ENCODE measurements around the gene RNF183.
"Not testable (repeated sequence)": the region's sequence is repeated elsewhere in the genome, so short reads cannot be mapped to it uniquely, and the experiment has no call there.

The RNF183 gene

GRCh38 chr9:113306566-113306965, 3.4 kb upstream of the RNF183 start:
- no peak for ATAC-seq (ENCODE audit: low read depth)
- Mint-ChIP-seq H3K27ac (no peak overlapping the region), H3K4me1 (peaks cover 4% of the 10 kb centered on the region), H3K9me3 (no peaks in the 10 kb centered on the region), H3K36me3 (no peaks in the 10 kb centered on the region), H3K27me3 (peaks cover 12% of the 10 kb centered on the region), H3K4me3 (no peak overlapping the region)
- DNase-seq (ENCODE audit: low spot score in 2 of 2) = no peak

DNA sequence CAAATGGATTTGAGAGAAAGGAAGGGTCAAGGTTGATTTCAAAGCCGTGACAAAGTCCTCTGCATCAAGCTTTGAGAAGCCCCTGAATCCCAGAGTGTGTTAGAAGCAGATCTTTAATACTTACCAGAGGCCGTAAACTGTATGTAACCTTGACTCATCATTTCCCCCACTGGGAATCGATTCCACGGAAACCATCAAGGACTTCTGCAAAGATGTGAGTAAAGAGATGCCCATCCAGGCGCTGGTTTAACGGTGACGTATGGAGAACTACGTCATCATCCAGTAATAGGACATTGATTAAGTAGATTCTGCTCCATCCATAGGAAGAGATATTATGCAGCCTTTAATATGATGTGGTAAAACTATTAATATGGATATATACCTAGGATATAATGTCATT, 1.6 kb downstream of the RNF183 start:
- Mint-ChIP-seq H3K4me1 (peaks cover 14% of the 10 kb centered on the region), H3K36me3 (no peaks in the 10 kb centered on the region), H3K4me3 (no peak overlapping the region), H3K9me3 (no peaks in the 10 kb centered on the region), H3K27ac (no peak overlapping the region), H3K27me3 (peaks cover 15% of the 10 kb centered on the region)
- DNase-seq (ENCODE audit: low spot score in 2 of 2) = no peak
- no peak for ATAC-seq (ENCODE audit: low read depth)

- Mint-ChIP-seq H3K36me3 (no peaks in the 10 kb centered on the region), H3K27ac (no peak overlapping the region), H3K9me3 (no peaks in the 10 kb centered on the region), H3K27me3 (peaks cover 11% of the 10 kb centered on the region), H3K4me3 (no peak overlapping the region), H3K4me1 (peaks cover 14% of the 10 kb centered on the region)
- DNase-seq (ENCODE audit: low spot score in 2 of 2) (no peak), ATAC-seq (ENCODE audit: low read depth) (no peak)
Observed at GRCh38 chr9:113299800-113300292, 3.3 kb downstream of the RNF183 start.

DNA sequence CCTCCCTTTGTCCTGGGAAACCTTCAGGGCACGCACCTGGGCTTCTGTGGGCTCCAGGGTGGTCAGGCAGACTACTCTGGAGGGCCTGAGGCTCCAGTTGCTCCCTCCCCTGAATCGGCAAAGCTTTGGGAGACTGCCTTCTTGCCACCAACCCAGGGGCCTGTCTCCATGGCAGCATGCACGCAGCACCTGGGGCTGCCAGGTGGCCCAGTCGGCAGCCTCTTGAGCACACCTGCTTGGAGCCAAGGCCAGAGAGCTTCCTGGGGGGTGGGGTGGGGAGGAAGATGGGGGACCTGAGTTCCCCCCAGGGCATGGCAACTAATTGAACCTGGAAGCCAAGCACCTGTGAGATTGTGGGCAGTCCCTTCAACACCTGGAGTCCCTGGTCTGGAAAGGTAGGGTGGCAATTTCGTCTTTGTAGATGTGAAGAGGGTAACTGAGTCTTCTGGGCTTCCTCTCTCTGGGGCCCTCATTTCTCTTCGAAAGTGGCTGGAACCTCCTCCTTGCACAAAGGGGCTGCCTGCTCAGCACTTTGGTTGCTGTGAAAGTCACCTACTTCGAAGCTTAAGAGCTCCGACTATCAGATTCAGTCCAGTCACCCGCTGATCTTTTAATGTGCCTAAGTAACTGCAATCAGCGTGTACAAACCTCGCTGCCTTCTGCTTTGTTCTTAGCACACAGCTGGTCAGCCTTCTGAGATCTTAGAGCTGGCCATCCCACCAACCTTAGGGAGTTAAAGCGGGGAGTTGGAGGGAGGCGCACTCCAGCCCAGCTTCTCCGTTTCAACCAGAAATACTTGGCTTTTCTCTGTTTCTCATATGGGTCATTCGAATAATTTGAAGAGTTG, 4.0 kb downstream of the RNF183 start:
- Mint-ChIP-seq H3K9me3 (no peaks in the 10 kb centered on the region), H3K27me3 (peaks cover 10% of the 10 kb centered on the region), H3K36me3 (no peaks in the 10 kb centered on the region), H3K4me1 (peaks cover 14% of the 10 kb centered on the region), H3K4me3 (no peak overlapping the region), H3K27ac (no peak overlapping the region)
- ATAC-seq (ENCODE audit: low read depth) (no peak), DNase-seq (ENCODE audit: low spot score in 2 of 2) (no peak)

DNA sequence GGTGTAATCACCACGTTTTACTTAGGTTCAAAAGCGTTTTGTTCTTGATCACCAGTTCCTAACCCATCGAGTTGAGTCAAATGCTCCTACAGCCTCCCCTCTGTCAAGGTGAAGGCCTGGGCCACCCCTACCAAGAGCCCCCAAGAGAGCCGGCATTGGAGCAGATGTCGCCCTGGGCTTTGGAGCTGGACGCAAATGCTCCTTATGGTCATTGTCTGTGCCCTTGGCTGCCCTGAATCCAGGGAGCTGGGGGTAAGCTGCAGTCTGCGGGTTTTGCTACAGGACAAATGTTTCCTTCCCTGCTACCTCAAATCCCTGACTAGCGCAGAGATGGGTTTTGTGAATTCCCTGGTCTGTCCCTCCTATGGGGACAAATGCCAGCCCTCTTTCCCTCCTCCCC, 4.9 kb downstream of the RNF183 start:
- no peaks in the 10 kb centered on the region for H3K9me3 Mint-ChIP-seq
- no peaks in the 10 kb centered on the region for H3K36me3 Mint-ChIP-seq
- no peak for ATAC-seq (ENCODE audit: low read depth)
- peaks cover 9% of the 10 kb centered on the region for H3K27me3 Mint-ChIP-seq
- DNase-seq (ENCODE audit: low spot score in 2 of 2) = no peak
- H3K4me3 Mint-ChIP-seq = no peak overlapping the region
- peaks cover 14% of the 10 kb centered on the region for H3K4me1 Mint-ChIP-seq
- H3K27ac Mint-ChIP-seq = no peak overlapping the region

- Mint-ChIP-seq H3K4me1 (peaks cover 10% of the 10 kb centered on the region), H3K27ac (peak overlapping the region; percentile 33), H3K36me3 (peaks cover 2% of the 10 kb centered on the region), H3K4me3 (peak overlapping the region; percentile 44), H3K27me3 (peaks cover 5% of the 10 kb centered on the region), H3K9me3 (no peaks in the 10 kb centered on the region)
- ATAC-seq (ENCODE audit: low read depth) (peak; percentile 64), DNase-seq (ENCODE audit: low spot score in 2 of 2) (no peak)
Observed at GRCh38 chr9:113296796-113297558, 6.2 kb downstream of the RNF183 start.

DNA sequence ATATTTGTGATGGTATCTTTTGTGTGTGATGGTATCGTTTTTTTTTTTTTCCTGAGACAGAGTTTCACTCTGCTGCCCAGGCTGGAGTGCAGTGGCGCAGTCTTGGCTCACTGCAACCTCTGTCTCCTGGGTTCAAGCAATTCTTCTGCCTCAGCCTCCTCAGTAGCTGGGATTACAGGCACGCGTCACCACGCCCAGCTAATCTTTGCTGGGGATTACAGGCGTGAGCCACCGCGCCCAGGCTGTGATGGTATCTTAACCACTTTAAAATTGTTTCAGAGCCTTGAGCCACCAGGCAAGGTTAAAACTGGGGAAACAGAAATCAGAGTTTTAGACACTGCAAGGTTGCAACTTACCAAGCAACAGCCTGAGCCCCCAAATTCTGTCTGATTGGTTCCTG, 6.9 kb downstream of the RNF183 start:
- H3K27ac Mint-ChIP-seq; H3K9me3 Mint-ChIP-seq; ATAC-seq (ENCODE audit: low read depth); DNase-seq (ENCODE audit: low spot score in 2 of 2); H3K27me3 Mint-ChIP-seq; H3K4me1 Mint-ChIP-seq; H3K4me3 Mint-ChIP-seq; H3K36me3 Mint-ChIP-seq: not testable (repeated sequence)

DNA sequence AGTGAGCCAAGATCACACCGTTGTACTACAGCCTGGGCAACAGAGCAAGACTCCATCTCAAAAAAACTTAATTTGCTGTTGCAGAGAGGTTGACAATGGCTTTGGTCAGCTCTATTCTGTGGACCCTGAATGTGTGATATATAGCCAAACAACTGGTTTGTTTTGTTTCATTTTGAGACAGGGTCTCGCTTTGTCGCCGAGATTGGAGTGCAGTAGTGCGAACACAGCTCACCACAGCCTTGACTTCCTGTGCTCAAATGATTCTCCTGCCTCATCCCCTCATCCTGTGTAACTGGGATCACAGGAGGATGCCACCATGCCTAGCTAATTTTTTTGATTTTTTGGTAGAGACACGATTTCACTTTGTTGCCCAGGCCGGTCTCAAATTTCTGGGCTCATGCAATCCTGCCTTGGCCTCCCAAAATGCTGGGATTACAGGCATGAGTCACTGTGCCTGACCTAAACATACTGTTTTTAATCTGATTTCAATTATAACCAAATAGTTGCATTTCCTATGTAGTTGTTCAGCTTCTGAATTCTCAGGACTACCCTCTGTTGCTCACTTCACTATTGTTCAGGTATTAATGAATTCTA, 9.8 kb downstream of the RNF183 start:
- H3K27me3 Mint-ChIP-seq = no peaks in the 10 kb centered on the region
- ATAC-seq (ENCODE audit: low read depth) (no peak), DNase-seq (ENCODE audit: low spot score in 2 of 2) (no peak)
- peaks cover 22% of the 10 kb centered on the region for H3K36me3 Mint-ChIP-seq
- no peak overlapping the region for H3K4me3 Mint-ChIP-seq
- no peak overlapping the region for H3K27ac Mint-ChIP-seq
- no peaks in the 10 kb centered on the region for H3K9me3 Mint-ChIP-seq
- H3K4me1 Mint-ChIP-seq = peaks cover 10% of the 10 kb centered on the region

DNA sequence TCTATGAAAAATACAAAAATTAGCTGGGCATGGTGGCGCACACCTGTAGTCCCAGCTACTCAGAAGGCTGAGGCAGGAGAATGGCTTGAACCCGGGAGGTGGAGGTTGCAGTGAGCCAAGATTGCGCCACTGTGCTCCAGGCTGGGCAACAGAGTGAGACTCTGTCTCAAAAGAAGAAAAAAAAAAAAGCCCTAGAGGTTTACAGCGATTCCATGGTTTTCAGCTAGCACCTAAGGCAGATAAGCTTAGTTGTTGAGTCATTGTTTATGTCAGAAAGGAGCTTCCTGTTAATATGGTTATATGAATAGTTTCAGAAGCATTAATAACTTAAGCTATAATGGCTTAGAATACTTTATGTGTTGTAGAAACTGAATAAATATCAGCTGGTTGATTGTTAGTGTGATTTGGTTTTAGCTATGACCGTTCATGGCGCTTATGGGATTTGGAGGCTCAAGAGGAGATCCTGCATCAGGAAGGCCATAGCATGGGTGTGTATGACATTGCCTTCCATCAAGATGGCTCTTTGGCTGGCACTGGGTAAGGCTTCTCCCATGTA, 13.0 kb downstream of the RNF183 start:
- Mint-ChIP-seq H3K36me3 (peaks cover 30% of the 10 kb centered on the region), H3K9me3 (no peaks in the 10 kb centered on the region), H3K27ac (no peak overlapping the region), H3K27me3 (no peaks in the 10 kb centered on the region), H3K4me1 (no peaks in the 10 kb centered on the region), H3K4me3 (no peak overlapping the region)
- DNase-seq (ENCODE audit: low spot score in 2 of 2) (no peak), ATAC-seq (ENCODE audit: low read depth) (no peak)

- H3K9me3 Mint-ChIP-seq = no peaks in the 10 kb centered on the region
- DNase-seq (ENCODE audit: low spot score in 2 of 2) (no peak), ATAC-seq (ENCODE audit: low read depth) (no peak)
- no peaks in the 10 kb centered on the region for H3K4me1 Mint-ChIP-seq
- no peak overlapping the region for H3K27ac Mint-ChIP-seq
- no peaks in the 10 kb centered on the region for H3K27me3 Mint-ChIP-seq
- H3K36me3 Mint-ChIP-seq = peaks cover 36% of the 10 kb centered on the region
- H3K4me3 Mint-ChIP-seq = no peak overlapping the region
Observed at GRCh38 chr9:113289091-113289490, 14.1 kb downstream of the RNF183 start.

GRCh38 chr9:113281356-113281755, 21.8 kb downstream of the RNF183 start:
- Mint-ChIP-seq H3K9me3 (no peaks in the 10 kb centered on the region), H3K36me3 (peaks cover 42% of the 10 kb centered on the region), H3K27me3 (no peaks in the 10 kb centered on the region), H3K4me1 (peaks cover 10% of the 10 kb centered on the region), H3K4me3 (no peak overlapping the region), H3K27ac (peak overlapping the region; percentile 22)
- ATAC-seq (ENCODE audit: low read depth) (no peak), DNase-seq (ENCODE audit: low spot score in 2 of 2) (no peak)

DNA sequence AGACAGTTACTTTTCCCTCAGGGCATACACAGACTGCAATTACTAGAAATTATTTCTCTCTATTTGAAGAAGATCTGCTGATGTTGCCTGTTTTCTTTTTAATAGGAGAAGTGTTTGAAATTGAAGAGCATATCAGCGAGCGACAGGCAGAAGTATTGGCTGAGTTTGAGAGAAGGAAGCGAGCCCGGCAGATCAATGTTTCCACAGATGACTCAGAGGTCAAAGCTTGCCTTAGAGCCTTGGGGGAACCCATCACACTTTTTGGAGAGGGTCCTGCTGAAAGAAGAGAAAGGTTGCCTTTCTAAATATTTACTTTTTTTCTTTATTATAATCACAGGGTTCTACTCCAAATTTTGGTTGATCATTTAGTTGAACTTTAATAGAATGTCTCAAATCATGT, 24.3 kb downstream of the RNF183 start:
- H3K27ac Mint-ChIP-seq = peak overlapping the region; percentile 7
- H3K27me3 Mint-ChIP-seq = no peaks in the 10 kb centered on the region
- H3K4me1 Mint-ChIP-seq = peaks cover 12% of the 10 kb centered on the region
- peaks cover 33% of the 10 kb centered on the region for H3K36me3 Mint-ChIP-seq
- DNase-seq (ENCODE audit: low spot score in 2 of 2) = no peak
- H3K4me3 Mint-ChIP-seq = no peak overlapping the region
- no peaks in the 10 kb centered on the region for H3K9me3 Mint-ChIP-seq
- no peak for ATAC-seq (ENCODE audit: low read depth)

GRCh38 chr9:113275157-113276131, 27.7 kb downstream of the RNF183 start, which contains the start of the genes CDC26 and PRPF4:
CDC26 (minus strand) TSS chr9:113275572; CDS start chr9:113272507, 3,065 bp downstream.
PRPF4 (plus strand) TSS chr9:113275658; CDS start chr9:113275744, 86 bp downstream.
- Mint-ChIP-seq H3K36me3 (peaks cover 23% of the 10 kb centered on the region), H3K9me3 (no peaks in the 10 kb centered on the region), H3K4me1 (peaks cover 13% of the 10 kb centered on the region), H3K27me3 (no peaks in the 10 kb centered on the region), H3K27ac (no peak within 1 kb of the TSS), H3K4me3 (no peak within 1 kb of the TSS)
- DNase-seq (ENCODE audit: low spot score in 2 of 2) (peak; percentile 86 to 89), ATAC-seq (ENCODE audit: low read depth) (peak; percentile 97)
